Thyroid gland (tissue), 4 donors: ENCODE measurements around the gene TMEM121.
"Not testable (repeated sequence)": the region's sequence is repeated elsewhere in the genome, so short reads cannot be mapped to it uniquely, and the experiment has no call there.

Experiments
- CTCF ChIP-seq, 6 experiments: fragments of 200-600 bp in 3 of 6; fragments of 450-650 bp in 3 of 6; sonication (generic) in 3 of 6; IDR thresholded peaks; one replicate each; pipeline ENCODE4 v1.5.1; 2016 to 2019; ENCODE audit warnings: antibody characterized with exemption in 6 of 6, mild to moderate bottlenecking in 2 of 6, inconsistent platforms in 1 of 6, moderate library complexity in 1 of 6
- POLR2A ChIP-seq, 2 donors: fragments of 450-650 bp; IDR thresholded peaks; one replicate each; pipeline ENCODE4 v1.6.1; 2017; ENCODE audit warnings: antibody characterized with exemption in 2 of 2, mild to moderate bottlenecking in 2 of 2, moderate library complexity in 1 of 2

- TF ChIP-seq CTCF, POLR2A (IDR thresholded peaks at IDR 0.05): not testable (repeated sequence)
Observed at GRCh38 chr14:105571181-105571951, 45.0 kb downstream of the TMEM121 start.
